PFSK-1 (cell line): ENCODE data around the gene TEPSIN.

ENCODE experiments used
- FOXP2 ChIP-seq: optimal IDR thresholded peaks from 2 replicates; pipeline ENCODE3; 2011; ENCODE audit warnings: borderline replicate concordance, control low read depth, inconsistent platforms; ENCODE audit not compliant: insufficient read depth; ENCODE audit errors: extremely low read length, extremely low read depth
- POLR2AphosphoS5 ChIP-seq: IDR thresholded peaks from 2 replicates; pipeline ENCODE4 v1.6.1; 2012; ENCODE audit warnings: low read depth, mild to moderate bottlenecking, control low read depth, low read length, moderate library complexity
- REST ChIP-seq, 2 experiments: IDR thresholded peaks; 2 replicates each; pipeline versions ENCODE4 v1.6.1 to v1.8.0; 2011 to 2012; ENCODE audit warnings: low read depth in 2 of 2, low read length in 2 of 2, control low read depth in 1 of 2, inconsistent platforms in 1 of 2, mild to moderate bottlenecking in 1 of 2, moderate library complexity in 1 of 2; ENCODE audit not compliant: insufficient read depth in 1 of 2
- SIN3A ChIP-seq: IDR thresholded peaks from 2 replicates; pipeline ENCODE4 v1.6.1; 2012; ENCODE audit warnings: mild to moderate bottlenecking, low read length, moderate library complexity, borderline replicate concordance; ENCODE audit not compliant: insufficient read depth
- TAF1 ChIP-seq: IDR thresholded peaks from 2 replicates; pipeline ENCODE4 v1.6.1; 2012; ENCODE audit warnings: low read length, control low read depth, borderline replicate concordance; ENCODE audit not compliant: insufficient read depth

The TEPSIN gene

GRCh38 chr17:81260171-81260570 is 21.3 kb upstream of the TEPSIN start:
- TF ChIP-seq REST (IDR thresholded peaks at IDR 0.05; ENCODE audit: insufficient read depth in 1 of 2, low read depth in 2 of 2, low read length in 2 of 2) = no peak
- no peak for TF ChIP-seq TAF1
- no peak for TF ChIP-seq FOXP2
- TF ChIP-seq SIN3A = no peak
- no peak for TF ChIP-seq POLR2AphosphoS5

- TF ChIP-seq TAF1 (no peak), FOXP2 (no peak), POLR2AphosphoS5 (no peak), SIN3A (no peak), REST (IDR thresholded peaks at IDR 0.05; ENCODE audit: insufficient read depth in 1 of 2, low read depth in 2 of 2, low read length in 2 of 2) (no peak)
These were observed 20.3 kb upstream of the TEPSIN start for GRCh38 chr17:81259058-81259605.

DNA sequence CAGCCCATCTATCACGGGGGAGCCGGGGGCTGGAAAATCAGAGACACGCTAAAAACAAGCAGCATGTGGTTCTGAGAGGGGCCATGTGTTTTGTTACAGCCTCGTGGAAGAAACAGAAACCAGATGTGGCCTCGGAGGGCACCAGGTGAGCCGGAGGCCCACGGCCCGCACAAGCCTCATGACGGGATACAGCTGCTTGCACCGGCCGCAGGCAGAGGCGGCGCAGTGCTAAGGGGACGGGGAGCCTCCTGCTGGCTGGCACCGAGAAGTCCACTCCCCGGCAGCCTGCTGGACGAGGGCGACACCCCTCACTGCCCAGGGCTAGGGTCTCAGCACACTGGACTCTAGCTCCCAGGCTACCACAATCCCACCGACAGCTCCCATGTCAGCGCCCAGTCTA is 19.4 kb upstream of the TEPSIN start:
- TF ChIP-seq FOXP2 (no peak), SIN3A (no peak), POLR2AphosphoS5 (no peak), REST (IDR thresholded peaks at IDR 0.05; ENCODE audit: insufficient read depth in 1 of 2, low read depth in 2 of 2, low read length in 2 of 2) (no peak)

DNA sequence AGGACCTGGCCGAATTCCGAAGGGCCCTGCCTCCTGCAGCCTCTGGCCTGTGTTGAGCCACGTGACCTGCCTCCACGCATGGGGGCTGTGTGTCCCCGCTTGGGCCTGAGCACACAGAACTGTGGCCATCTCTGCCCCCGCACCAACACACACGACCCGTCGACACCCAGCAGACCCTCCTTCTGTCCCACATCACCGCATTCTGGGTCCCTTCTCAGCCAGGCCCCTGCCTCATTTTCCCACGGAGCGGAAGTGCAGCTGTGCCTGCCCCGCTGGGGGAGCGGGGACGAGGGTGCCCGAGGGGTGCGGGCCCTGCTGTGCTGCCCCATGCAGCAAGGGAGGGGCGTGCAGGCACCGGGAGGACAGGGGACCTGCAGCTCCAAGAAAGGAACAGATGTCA is 18.7 kb upstream of the TEPSIN start:
- TF ChIP-seq SIN3A = no peak
- no peak for TF ChIP-seq REST (IDR thresholded peaks at IDR 0.05; ENCODE audit: insufficient read depth in 1 of 2, low read depth in 2 of 2, low read length in 2 of 2)
- TF ChIP-seq TAF1 = no peak
- no peak for TF ChIP-seq FOXP2
- TF ChIP-seq POLR2AphosphoS5 = no peak

DNA sequence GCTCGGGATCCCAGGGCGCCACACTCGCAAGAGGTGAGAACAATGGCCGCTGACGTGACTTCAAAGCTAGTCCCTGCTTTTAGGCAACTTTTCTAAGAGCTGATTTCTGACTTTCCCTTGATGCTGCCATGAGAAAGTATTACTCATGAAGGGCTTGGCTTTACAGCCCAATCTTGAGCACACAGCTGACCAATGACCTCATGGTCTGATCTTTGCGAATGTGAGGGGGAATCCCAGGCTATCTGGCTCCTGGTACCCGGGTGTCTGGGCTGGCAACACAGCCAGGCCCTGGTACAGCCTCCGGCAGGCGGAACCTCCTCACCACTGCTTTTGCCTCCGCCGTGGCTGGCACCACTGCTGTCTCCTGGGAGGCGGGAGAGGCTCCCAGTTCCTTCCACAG is 17.8 kb upstream of the TEPSIN start:
- TF ChIP-seq POLR2AphosphoS5 = no peak
- no peak for TF ChIP-seq TAF1
- TF ChIP-seq FOXP2 = no peak
- no peak for TF ChIP-seq REST (IDR thresholded peaks at IDR 0.05; ENCODE audit: insufficient read depth in 1 of 2, low read depth in 2 of 2, low read length in 2 of 2)
- TF ChIP-seq SIN3A = no peak
